K562 (cell line): ENCODE measurements around the gene SDK1. TPM values are rescaled to one million over a fixed set of nuclear protein-coding genes. Genes with fewer than 3 reads are reported as not detected.

Source experiments
- CHD7 ChIP-seq: fragments of 200-600 bp; sonication (generic); IDR thresholded peaks from one replicate; pipeline ENCODE4 v1.6.1; 2012; ENCODE audit warnings: mild to moderate bottlenecking, low read depth, low read length, inconsistent platforms
- JUND ChIP-seq, 2 experiments: IDR thresholded peaks; 2 replicates in 1 of 2; 3 replicates in 1 of 2; pipeline ENCODE4 v1.6.1; 2011; ENCODE audit warnings: borderline replicate concordance in 2 of 2, low read depth in 2 of 2, low read length in 2 of 2, improper control_type of control experiment in 1 of 2, missing biosample characterization in 1 of 2, missing genetic modification characterization in 1 of 2, missing genetic modification reagents in 1 of 2
- SMAD4 ChIP-seq: fragments of 250-450 bp; sonication (Bioruptor Pico); conservative IDR thresholded peaks from 2 replicates; pipeline ENCODE4 v1.8.0; 2021; ENCODE audit warnings: inconsistent platforms, mild to moderate bottlenecking, moderate library complexity
- XRCC5 ChIP-seq: fragments of 200-400 bp; formaldehyde crosslinking; IDR thresholded peaks from 2 replicates; pipeline ENCODE4 v1.6.1; 2017; ENCODE audit warnings: low read depth, mild to moderate bottlenecking, low read length
- polyA plus RNA-seq, 8 experiments: library from polyadenylated mRNA; depleted of rRNA in 4 of 8; stranded (reverse) in 5 of 8; unstranded in 3 of 8; fragments of >200 nt; fragmentation: Nextera tagmentation in 2 of 8; fragmentation: Illumina TruSeq in 1 of 8; extraction: Ambion mirVana in 2 of 8; extraction: Trizol in 1 of 8; gene quantifications; 2 replicates each; pipeline versions ENCODE4 v1.2.1 to v1.2.3, GENCODE V29; 2011 to 2014; ENCODE audit warnings: inconsistent platforms in 1 of 8, missing spikeins in 1 of 8
- total RNA-seq, 7 experiments: library from RNA; depleted of rRNA in 6 of 7; stranded (reverse); fragments of >200 nt in 6 of 7; fragmentation: Illumina TruSeq in 2 of 7; extraction: Trizol in 2 of 7; gene quantifications; 2 replicates each; pipeline versions ENCODE4 v1.2.1 to v1.2.3, GENCODE V29; 2011 to 2021; ENCODE audit warnings: low replicate concordance in 1 of 7

SDK1 gene
- total and polyA plus RNA-seq, 9 of the 15 experiments (the other 6 are each of a cell fraction or from before 2014, with no cell fraction given) = 0.16 TPM; not detected in 8

- TF ChIP-seq CHD7 (no peak), XRCC5 (no peak), SMAD4 (CRISPR knock-in tag) (no peak), JUND (IDR thresholded peaks at IDR 0.05; ENCODE audit: borderline replicate concordance, low read depth, low read length) (no peak), JUND (tag; IDR thresholded peaks at IDR 0.05; ENCODE audit: borderline replicate concordance, low read depth, low read length) (no peak)
These were observed 591.1 kb downstream of the SDK1 start (continued) for GRCh38 chr7:3892157-3892556.
